HFF-Myc (cell line): Measurements from ENCODE around the gene LACTBL1.

Experiments used
- DNase-seq: peaks from one replicate; pipeline ENCODE4 v3.0.0-alpha.2; 2011; ENCODE audit warnings: low read depth; ENCODE audit errors: extremely low read depth
- H3K4me3 ChIP-seq: replicated peaks from 2 replicates; pipeline ENCODE4 v1.5.1; 2011; ENCODE audit warnings: low read depth, mild to moderate bottlenecking, control low read depth, low read length
- CTCF ChIP-seq: IDR thresholded peaks from 2 replicates; pipeline ENCODE4 v1.5.1; 2012; ENCODE audit warnings: mild to moderate bottlenecking, low read depth, low read length, control low read depth; ENCODE audit errors: missing control alignments

The LACTBL1 gene

GRCh38 chr1:22935433-22935832 is 37.2 kb downstream of the LACTBL1 start:
- H3K4me3 ChIP-seq, result no peak overlapping the region
- no peak for TF ChIP-seq CTCF
- DNase-seq, result no peak

GRCh38 chr1:22932803-22933470 is 39.7 kb downstream of the LACTBL1 start:
- no peak for TF ChIP-seq CTCF
- DNase-seq, result no peak
- no peak overlapping the region for H3K4me3 ChIP-seq

DNA sequence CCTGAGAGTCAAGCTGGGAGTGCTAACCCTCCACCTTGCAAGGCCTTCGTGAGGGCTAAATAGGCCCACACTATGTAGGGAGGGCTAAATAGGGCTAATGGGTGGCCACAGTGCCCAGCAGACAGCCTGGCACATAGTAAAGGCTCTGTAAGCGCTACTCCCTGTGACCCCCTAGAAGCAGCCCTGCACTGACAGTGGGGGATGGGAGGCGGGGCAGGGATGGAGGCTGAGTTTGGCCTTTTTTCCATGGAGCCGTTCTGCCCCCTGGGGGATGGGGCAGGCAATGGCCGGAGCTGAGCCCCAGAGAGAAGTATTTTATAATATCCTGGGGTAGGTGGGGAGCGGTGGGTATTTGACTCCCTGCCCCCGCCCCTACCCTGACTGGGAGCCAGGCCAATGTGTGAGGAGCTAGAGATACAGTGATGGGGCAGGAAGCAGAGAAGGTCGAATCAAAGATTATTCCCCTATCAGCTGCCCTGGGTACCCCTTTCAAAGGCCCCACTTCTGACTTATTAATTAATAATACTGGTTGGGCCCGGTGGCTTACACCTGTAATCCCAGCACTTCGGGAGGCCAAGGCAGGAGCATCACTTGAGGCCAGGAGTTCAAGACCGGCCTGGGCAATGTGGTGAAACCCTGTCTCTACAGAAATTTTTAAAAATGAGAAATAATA is 42.3 kb downstream of the LACTBL1 start:
- peak; percentile 90 for TF ChIP-seq CTCF
- DNase-seq, result no peak
- H3K4me3 ChIP-seq, result no peak overlapping the region

- TF ChIP-seq CTCF, result no peak
- DNase-seq, result no peak
These were observed 47.6 kb downstream of the LACTBL1 start for GRCh38 chr1:22925111-22925510.

GRCh38 chr1:22922640-22923039 is 50.0 kb downstream of the LACTBL1 start:
- TF ChIP-seq CTCF, result no peak
- no peak overlapping the region for H3K4me3 ChIP-seq
- DNase-seq, result peak; percentile 24

More at GRCh38 chr1:22925111-22925510, 47.6 kb downstream of the LACTBL1 start:
- H3K4me3 ChIP-seq, result no peak overlapping the region

- no peak for TF ChIP-seq CTCF
- no peak for DNase-seq
- H3K4me3 ChIP-seq, result no peak overlapping the region
These were observed 51.1 kb downstream of the LACTBL1 start for GRCh38 chr1:22921452-22922126.
